GM19463 (cell line): Measurements from ENCODE around the gene PPP1R1B.

ENCODE experiments used
- ATAC-seq: cut with Tn5 transposase; IDR thresholded peaks from one replicate; pipeline ENCODE4 v1.9.1; 2021; ENCODE audit warnings: mild to moderate bottlenecking, moderate library complexity; ENCODE audit not compliant: unreplicated experiment

Gene PPP1R1B

GRCh38 chr17:39651923-39652586 is 25.3 kb downstream of the PPP1R1B start:
- no peak for ATAC-seq

- ATAC-seq: no peak
Measured at GRCh38 chr17:39652587-39653315, 26.0 kb downstream of the PPP1R1B start.

GRCh38 chr17:39653316-39653661 is 26.5 kb downstream of the PPP1R1B start:
- no peak for ATAC-seq

GRCh38 chr17:39653662-39654331 is 27.0 kb downstream of the PPP1R1B start:
- ATAC-seq: no peak

DNA sequence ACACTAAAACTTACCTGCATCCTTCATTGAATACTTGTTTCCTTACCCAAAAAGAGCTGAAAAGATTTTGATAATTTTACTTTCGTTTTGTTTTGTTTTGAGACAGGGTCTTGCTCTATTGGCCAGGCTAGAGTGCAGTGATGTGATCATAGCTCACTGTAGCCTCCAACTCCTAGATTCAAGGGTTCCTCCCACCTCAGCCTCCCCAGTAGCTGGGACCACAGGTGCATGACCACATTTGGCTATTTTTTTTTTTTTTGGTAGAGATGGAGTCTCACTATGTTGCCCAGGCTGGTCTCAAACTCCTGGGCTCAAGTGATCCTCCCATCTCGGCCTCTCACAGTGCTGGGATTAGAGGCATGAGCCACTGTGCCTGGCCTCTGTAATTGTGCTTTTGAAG is 28.4 kb downstream of the PPP1R1B start:
- no peak for ATAC-seq

GRCh38 chr17:39658346-39658745 is 31.6 kb downstream of the PPP1R1B start:
- no peak for ATAC-seq

GRCh38 chr17:39658760-39659159 is 32.0 kb downstream of the PPP1R1B start:
- no peak for ATAC-seq

GRCh38 chr17:39659279-39660010 is 32.7 kb downstream of the PPP1R1B start:
- ATAC-seq: no peak

GRCh38 chr17:39660011-39660360 is 33.2 kb downstream of the PPP1R1B start:
- ATAC-seq: no peak

GRCh38 chr17:39660397-39661385 is 33.9 kb downstream of the PPP1R1B start:
- ATAC-seq: no peak

DNA sequence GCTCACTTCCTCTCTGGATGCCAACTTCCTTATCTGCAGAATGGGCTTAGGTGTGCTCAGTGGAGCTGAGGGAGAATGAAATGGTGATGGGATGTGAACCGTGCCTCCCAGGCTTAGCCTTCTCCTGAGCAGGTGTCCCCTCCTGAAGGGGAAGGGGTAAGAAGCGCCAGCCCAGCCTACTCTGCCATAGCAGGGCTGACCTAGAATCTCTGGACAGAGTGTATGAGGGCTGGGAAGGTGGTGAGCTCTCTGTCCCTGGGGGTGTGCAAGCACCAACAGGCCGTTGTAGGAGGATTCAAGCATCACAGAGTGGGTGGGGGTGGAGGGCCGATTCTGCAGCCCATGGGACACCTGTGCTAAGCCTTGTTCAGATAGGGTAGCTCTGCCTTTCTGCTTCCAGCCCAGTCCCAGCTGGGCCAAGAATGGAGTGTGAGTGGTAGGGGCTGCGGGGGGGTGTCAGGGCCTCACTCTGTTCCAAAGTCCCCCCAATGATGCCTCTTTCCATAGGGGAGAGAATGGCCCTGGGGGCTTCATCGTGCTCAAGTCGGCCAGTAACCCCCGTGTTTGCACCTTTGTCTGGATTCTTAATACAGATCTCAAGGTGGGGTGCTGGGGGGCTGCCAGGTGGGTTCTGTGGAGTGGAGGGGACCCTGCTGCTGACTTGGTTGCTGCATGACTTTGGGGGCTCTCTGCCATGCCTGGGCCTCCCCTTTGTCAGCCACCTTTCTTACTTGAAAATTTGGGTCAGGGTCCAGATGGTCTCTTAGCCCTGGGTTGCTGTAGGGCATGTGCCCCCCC is 35.2 kb downstream of the PPP1R1B start:
- no peak for ATAC-seq

GRCh38 chr17:39662551-39663339 is 36.0 kb downstream of the PPP1R1B start:
- no peak for ATAC-seq

- no peak for ATAC-seq
Measured at GRCh38 chr17:39663340-39663687, 36.6 kb downstream of the PPP1R1B start.

- no peak for ATAC-seq
Measured at GRCh38 chr17:39663688-39664580, 37.2 kb downstream of the PPP1R1B start.

DNA sequence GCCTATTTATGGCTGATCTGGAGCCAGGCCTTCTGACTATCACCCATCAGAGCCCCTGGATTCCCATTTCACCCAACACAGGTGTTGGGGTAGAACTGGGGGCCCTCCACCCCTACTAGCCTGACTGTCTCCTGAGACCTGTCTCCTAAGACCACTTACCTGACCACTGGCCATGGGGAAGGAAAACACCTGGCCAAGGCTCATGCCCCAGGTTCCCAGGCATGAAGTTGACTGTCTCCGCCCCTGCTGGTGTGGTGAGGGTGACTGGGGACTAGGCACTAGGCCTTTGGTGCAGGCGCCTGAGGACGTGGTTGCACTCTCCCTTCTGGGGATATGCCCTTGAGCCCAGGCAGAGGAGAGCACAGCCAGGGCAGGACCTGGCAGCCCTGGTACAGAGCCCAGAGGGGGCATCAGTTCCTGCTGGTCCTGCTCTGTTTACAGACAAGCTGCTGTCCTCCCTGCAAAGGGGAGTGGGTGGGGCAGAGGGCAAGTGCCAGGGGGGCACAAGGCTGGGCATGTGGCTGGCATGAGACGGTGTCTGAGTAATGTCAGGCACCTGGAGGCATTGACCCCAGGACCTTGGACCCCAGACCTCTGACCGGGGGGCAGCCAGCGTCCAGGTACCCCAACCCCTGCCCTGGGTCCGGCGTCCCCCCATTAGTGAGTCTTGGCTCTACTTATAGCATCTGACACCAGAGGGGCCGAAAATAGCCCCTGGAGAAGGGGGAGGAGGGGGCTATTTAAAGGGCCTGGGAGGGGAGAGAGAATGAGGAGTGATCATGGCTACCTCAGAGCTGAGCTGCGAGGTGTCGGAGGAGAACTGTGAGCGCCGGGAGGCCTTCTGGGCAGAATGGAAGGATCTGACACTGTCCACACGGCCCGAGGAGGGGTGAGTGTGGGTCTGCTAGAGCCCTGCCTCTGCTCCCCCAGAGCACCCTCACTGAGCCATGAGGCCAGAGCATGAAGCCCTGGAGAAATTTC is 38.1 kb downstream of the PPP1R1B start, which contains the start of gene TCAP:
Gene TCAP, plus strand, starts transcription at position 769 of the 981 bp plus-strand sequence. Its CDS starts 11 bp downstream, at position 780.
- ATAC-seq: no peak

DNA sequence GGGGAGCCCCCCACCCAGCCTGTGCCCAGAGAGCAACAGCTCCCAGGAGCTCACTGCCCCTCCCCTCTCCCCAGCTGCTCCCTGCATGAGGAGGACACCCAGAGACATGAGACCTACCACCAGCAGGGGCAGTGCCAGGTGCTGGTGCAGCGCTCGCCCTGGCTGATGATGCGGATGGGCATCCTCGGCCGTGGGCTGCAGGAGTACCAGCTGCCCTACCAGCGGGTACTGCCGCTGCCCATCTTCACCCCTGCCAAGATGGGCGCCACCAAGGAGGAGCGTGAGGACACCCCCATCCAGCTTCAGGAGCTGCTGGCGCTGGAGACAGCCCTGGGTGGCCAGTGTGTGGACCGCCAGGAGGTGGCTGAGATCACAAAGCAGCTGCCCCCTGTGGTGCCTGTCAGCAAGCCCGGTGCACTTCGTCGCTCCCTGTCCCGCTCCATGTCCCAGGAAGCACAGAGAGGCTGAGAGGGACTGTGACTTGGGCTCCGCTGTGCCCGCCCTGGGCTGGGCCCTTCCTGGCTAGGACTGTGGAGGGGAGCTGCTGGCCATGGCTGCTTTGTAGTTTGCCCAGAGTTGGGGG is 39.0 kb downstream of the PPP1R1B start:
- ATAC-seq: no peak
